ENCODE measurements around the gene SSTR3. TPM values are rescaled to one million over a fixed set of nuclear protein-coding genes. Genes with fewer than 3 reads are reported as not detected.

Gene SSTR3
- total RNA-seq, 1 experiment from 2014 or later = 0.21 TPM

DNA sequence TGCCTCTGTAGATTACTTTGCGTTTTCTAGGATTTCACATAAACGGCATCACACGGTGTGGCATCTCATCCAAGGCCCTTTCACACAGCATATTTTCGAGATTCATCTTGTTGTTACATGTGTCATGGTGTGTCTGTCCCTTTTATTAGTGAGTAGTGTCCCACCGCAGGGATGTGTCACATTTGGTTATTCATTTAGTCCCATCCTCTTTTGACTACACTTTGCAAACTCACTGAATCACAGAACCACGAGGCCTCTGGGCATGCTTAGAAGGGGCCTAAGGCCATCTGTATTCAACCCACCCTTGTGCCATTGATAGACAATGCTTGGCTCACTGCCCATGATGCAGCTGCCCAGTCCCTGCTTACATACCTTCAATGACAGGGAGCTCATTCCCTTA lies 36.0 kb upstream of the SSTR3 start:
- no peaks in the 10 kb centered on the region for H3K36me3 ChIP-seq (replicated peaks; ENCODE audit: control insufficient read depth, insufficient read depth, low read length)
- DNase-seq = no peak
- H3K4me3 ChIP-seq (ENCODE audit: insufficient read depth, low read depth, low read length) = no peak overlapping the region
- H3K27me3 ChIP-seq (ENCODE audit: control insufficient read depth, insufficient read depth, low read length) = no peaks in the 10 kb centered on the region

DNA sequence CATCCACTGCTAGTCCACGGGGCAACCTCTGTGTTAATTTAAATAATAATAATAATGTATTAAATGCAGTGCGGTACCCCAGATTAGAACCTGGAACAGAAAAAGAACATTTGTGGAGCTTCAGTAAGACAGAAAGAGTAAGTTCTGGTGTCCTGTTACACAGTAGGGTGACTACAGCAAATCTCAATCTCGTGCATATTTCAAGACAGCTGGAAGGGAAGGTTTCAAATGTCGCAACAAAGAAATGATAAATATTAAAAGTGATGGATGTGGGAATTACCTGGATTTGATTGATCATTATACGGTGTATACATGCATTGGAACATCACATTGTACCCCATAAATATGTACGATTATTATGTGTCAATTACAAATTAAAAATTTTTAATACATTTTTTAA lies 33.5 kb upstream of the SSTR3 start:
- Histone ChIP-seq H3K36me3 (replicated peaks; ENCODE audit: control insufficient read depth, insufficient read depth, low read length) (no peaks in the 10 kb centered on the region), H3K4me3 (ENCODE audit: insufficient read depth, low read depth, low read length) (no peak overlapping the region), H3K27me3 (ENCODE audit: control insufficient read depth, insufficient read depth, low read length) (no peaks in the 10 kb centered on the region)
- no peak for DNase-seq

DNA sequence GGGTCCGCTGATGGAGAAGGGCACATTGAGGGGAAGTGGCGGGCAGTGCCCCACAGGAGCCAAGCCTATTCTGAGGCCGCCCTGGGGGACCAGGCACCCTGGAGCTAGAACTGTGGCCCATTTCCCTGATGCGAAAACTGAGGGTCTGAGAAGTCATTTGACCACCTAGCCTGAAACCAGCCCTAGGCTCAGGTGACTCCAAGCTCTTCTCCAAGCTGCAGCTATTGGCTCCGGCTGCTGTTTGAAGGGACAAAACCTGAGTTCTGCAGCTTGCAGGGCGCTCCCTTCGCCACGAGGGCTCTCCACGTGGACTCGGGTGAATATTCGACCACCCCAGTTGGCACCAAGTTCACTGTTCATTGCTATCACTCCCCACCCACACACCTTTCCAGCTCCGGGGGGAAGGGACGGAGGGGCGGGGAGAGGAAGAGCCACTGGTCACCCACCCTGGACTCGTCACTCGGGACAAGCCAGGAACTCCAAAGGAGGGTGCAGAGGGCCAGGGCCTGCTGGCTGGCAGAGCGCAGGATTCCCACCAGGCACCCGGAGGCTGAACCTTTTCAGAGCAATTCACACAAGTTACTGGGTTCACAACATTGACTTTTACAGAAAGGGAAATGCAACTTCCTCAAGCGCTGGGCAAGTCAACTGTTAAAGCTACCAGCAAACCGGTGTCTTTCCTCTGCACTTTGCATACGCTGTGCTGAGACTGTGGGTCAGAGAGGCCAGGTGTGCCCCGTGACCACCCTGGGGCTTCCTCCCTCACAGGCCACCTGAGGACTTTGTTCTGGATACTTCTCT lies 32.8 kb upstream of the SSTR3 start:
- no peaks in the 10 kb centered on the region for H3K27me3 ChIP-seq (ENCODE audit: control insufficient read depth, insufficient read depth, low read length)
- peak; percentile 56 for DNase-seq
- no peak overlapping the region for H3K4me3 ChIP-seq (ENCODE audit: insufficient read depth, low read depth, low read length)
- H3K36me3 ChIP-seq (replicated peaks; ENCODE audit: control insufficient read depth, insufficient read depth, low read length) = no peaks in the 10 kb centered on the region

DNA sequence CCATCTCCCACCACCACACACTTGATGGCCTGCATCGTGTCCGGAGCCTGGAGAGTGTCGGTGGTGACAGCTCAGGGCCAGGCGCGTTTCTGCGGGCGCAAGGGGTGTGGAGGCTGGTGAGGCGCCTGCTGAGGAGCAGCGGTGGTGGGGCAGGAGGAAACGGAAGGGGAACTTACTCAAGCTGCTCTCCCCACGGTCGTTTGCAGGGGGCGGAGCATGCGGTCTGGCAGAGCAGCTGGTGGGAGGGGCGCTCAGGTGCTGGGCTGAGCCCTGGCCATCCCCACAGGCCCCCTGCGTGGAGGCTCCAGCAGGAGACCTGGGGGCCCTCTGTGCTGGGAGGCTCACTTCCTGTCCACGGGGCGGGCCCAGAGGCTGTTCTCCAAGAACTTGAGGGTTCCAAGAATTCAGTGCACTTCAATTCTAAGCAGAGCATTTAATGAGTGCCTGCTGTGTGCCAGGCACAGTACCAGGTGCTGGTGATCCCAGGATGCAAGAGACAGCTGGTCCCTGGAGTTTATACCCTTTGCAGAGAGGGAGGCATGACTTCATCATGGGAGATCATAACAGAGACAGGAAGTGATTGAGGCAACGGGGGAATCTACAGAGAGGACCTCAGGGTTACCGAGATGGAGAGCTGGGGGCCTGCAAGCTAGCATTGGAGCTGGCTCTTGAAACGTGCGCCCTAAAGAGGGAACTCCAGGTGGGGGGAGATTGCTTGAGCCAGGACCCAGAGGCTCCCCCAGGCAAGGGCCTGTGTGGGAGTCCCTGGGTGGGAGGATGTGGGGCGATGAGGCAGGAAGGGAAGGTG lies 32.0 kb upstream of the SSTR3 start, which contains the start of gene RAC2:
TSS of gene RAC2 (minus strand) at position 156 of the 808 bp plus-strand sequence. CDS start at position 35, 121 bp downstream.
- no peaks in the 10 kb centered on the region for H3K36me3 ChIP-seq (replicated peaks; ENCODE audit: control insufficient read depth, insufficient read depth, low read length)
- peak within 1 kb of the TSS; percentile 27 for H3K4me3 ChIP-seq (ENCODE audit: insufficient read depth, low read depth, low read length)
- H3K27me3 ChIP-seq (ENCODE audit: control insufficient read depth, insufficient read depth, low read length) = no peaks in the 10 kb centered on the region
- DNase-seq = peak; percentile 88

DNA sequence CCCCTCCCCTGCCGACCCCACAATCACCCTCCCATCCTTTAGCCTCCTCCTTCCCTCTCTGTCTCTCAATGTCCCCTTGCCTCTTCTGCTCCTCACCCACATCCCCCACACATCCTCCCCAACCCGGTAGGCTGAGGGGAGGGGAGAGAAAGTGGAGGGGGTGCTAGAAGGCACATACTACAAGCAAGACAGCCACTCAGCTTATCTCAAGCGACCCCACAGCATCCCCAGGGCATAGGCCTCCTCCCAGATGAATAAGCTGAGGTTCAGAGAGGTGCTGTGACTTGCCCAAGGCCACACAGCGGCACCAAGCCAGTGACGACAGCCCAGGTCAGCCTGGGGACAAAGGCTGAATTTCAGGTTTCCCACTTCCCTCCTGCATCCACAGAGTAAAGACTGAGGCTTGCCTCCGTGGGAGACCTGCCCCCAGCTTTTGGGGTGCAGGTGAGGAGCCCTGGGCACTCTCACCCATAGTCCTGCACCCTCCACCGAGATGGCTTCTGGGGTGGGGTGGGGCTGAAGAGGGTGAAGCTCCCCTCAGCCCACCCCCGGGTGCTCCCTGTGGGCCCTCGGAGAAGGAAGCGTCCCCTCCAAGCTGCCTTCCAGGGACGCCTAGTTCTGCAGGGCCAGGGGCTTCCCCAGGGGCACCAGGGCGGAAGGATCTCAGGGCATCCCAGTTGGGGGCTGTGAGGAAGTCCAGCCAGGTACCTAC lies 31.3 kb upstream of the SSTR3 start:
- DNase-seq = no peak
- H3K36me3 ChIP-seq (replicated peaks; ENCODE audit: control insufficient read depth, insufficient read depth, low read length) = no peaks in the 10 kb centered on the region
- H3K27me3 ChIP-seq (ENCODE audit: control insufficient read depth, insufficient read depth, low read length) = no peaks in the 10 kb centered on the region
- H3K4me3 ChIP-seq (ENCODE audit: insufficient read depth, low read depth, low read length) = peak overlapping the region; percentile 27

DNA sequence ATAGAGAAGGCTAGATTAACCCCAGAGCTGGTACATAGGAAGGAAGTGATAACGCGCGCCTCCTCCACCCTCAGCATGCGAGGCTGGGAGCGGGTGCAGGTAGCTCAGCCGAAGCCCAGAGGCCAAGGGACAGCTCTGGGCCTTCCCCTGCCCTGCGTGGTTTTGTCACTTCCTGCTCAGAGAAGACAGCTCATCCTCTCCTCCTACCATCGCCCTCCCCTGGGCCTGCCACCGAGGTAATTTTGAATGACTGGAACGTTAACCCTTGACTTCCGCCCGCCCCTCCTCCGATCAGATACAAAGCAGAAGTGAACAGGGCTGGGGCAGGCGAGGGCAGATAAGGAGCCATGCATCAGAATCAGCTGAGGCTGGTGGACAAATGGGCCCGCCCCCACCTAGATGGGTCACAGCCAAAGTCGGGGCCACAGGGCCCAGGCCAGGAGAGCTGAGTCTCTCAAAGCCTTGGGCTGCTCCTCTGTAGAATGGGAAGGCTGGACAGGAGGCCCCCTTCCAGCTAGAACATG lies 30.2 kb upstream of the SSTR3 start:
- Histone ChIP-seq H3K4me3 (ENCODE audit: insufficient read depth, low read depth, low read length) (no peak overlapping the region), H3K27me3 (ENCODE audit: control insufficient read depth, insufficient read depth, low read length) (no peaks in the 10 kb centered on the region), H3K36me3 (replicated peaks; ENCODE audit: control insufficient read depth, insufficient read depth, low read length) (no peaks in the 10 kb centered on the region)
- DNase-seq = peak; percentile 57

DNA sequence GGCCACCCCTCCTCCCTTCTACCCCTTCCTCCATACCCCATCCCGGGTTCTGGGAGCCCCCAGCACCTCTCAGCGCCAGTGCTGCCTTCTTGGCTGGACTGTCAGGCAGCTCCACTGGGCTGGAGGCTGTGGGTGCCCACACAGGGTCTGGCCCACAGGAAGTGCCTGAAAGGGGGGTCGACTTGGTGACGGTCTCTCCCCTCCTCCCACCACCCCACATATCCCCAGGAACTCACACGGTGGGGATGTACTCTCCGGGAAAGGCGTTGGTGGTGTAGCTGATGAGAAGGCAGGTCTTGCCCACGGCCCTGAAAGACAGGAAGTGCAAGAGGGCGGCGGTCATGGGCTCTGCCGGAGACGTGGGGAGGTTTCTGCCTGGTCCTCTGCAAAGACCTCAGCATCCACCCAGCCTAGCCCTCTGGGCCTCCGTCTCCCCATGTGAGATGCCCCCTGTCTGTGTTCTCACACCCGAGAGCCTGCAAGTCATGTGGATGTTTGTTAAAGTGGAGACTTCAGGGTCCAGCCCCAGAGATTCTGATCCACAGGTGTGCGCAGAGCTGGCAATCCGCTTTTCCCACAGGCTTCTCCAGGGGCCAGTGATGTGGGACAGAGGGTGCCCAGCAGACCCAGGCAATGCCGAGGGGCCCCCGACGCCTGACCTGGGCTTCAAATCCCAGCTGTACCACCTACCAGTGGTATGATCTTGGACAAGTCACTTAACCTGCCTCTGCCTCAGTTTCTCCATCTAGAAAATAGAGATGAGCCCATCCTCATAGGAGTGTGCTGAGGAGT lies 29.3 kb upstream of the SSTR3 start:
- Histone ChIP-seq H3K27me3 (ENCODE audit: control insufficient read depth, insufficient read depth, low read length) (no peaks in the 10 kb centered on the region), H3K4me3 (ENCODE audit: insufficient read depth, low read depth, low read length) (no peak overlapping the region), H3K36me3 (replicated peaks; ENCODE audit: control insufficient read depth, insufficient read depth, low read length) (no peaks in the 10 kb centered on the region)
- DNase-seq = peak; percentile 46

DNA sequence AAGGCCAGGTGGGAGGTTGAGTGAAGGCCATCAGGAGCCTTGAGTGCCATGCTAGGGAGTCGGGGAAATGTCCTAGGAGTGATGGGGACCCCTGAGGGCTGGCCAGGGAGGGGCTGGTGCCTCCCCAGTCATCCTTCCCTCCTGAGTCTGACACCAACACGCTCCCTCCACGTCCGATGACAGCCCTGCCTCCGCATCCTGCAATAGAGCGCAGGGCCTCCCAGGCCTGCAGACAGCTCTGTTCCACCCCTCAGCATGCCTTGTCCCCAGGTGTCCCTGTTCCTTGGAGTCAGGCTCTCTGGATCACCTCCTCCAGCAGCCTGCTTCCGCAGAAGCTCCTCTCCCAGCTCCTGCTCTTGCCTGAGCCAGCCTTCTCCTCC lies 28.7 kb upstream of the SSTR3 start:
- Histone ChIP-seq H3K4me3 (ENCODE audit: insufficient read depth, low read depth, low read length) (no peak overlapping the region), H3K27me3 (ENCODE audit: control insufficient read depth, insufficient read depth, low read length) (no peaks in the 10 kb centered on the region), H3K36me3 (replicated peaks; ENCODE audit: control insufficient read depth, insufficient read depth, low read length) (no peaks in the 10 kb centered on the region)
- DNase-seq = no peak

DNA sequence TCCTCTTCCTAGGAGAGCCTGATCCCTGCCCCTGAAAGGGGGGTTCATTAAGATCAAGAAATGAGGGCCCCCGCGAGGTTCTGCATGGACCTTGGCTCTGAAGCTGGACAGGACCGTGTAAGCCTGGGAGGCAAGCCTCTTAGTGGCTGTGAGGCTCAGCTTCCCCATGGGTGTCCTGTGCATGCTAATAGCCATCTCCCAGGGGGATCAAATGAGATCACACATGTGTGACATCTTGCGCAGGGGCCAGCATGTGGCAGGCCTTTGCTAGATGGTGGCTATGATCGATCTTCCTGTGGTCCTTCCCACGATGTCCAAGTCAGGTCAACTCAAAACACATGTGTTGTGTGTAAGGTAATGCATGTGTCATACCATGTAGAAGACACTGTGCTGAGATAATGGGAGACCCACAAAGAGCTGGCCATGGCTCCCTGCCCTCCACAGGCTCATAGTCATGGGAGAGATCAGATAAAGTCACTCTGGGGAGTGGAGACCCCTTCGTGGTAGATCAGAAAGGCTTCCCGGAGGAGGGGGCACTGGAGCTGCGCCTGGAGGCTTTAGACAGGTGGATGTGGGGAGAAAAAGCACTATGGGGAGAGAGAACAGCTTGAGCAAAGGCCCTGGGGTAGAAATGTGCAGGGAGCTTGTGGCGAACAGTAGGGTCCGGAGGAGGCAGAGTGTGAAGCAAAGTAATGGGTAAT lies 28.1 kb upstream of the SSTR3 start:
- Histone ChIP-seq H3K27me3 (ENCODE audit: control insufficient read depth, insufficient read depth, low read length) (no peaks in the 10 kb centered on the region), H3K4me3 (ENCODE audit: insufficient read depth, low read depth, low read length) (no peak overlapping the region), H3K36me3 (replicated peaks; ENCODE audit: control insufficient read depth, insufficient read depth, low read length) (no peaks in the 10 kb centered on the region)
- DNase-seq = peak; percentile 20

DNA sequence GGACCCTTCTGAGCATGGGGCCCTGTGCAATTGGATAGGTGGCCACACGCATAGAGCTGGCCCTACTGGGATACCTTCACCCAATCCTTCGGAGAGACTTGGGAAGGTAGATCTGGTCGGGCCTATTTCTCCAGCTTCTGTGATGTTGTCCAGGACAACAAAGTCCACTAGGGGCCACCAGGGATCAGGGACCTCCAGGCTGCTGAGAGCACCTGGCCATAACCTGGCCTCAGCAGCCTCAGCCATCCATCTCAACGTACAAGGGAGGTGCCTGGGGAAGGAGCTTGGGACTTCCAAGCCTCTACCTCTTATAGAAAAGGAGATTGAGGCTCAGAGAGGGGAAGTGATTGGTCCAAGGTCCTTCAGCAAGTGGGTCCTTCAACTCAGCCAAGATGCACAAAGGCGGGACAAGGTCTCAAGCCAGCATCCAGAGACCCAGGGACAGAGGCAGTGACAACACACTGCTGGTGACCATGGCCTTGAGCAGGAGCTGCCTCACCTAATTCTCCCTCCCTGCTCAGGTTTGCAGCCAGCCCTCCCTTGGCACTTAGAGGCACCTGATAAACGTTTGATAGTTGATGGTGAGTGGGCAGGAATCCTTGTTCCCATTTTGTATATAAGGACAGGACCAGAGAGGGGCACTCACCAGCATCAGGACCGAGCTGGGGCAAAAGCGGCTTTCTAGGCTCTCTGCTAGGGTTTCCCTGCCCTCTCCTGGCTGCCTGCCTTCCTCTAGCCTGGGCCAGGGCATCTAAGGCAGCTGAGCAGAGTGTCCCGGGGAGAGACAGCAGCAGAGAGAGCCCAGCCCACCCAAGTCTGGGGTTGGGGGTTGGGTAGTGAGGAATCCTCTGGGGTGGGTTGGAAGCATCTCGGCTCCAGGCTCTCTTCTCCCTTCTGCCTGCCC lies 27.3 kb upstream of the SSTR3 start:
- H3K4me3 ChIP-seq (ENCODE audit: insufficient read depth, low read depth, low read length) = no peak overlapping the region
- no peaks in the 10 kb centered on the region for H3K27me3 ChIP-seq (ENCODE audit: control insufficient read depth, insufficient read depth, low read length)
- DNase-seq = peak; percentile 29
- no peaks in the 10 kb centered on the region for H3K36me3 ChIP-seq (replicated peaks; ENCODE audit: control insufficient read depth, insufficient read depth, low read length)

DNA sequence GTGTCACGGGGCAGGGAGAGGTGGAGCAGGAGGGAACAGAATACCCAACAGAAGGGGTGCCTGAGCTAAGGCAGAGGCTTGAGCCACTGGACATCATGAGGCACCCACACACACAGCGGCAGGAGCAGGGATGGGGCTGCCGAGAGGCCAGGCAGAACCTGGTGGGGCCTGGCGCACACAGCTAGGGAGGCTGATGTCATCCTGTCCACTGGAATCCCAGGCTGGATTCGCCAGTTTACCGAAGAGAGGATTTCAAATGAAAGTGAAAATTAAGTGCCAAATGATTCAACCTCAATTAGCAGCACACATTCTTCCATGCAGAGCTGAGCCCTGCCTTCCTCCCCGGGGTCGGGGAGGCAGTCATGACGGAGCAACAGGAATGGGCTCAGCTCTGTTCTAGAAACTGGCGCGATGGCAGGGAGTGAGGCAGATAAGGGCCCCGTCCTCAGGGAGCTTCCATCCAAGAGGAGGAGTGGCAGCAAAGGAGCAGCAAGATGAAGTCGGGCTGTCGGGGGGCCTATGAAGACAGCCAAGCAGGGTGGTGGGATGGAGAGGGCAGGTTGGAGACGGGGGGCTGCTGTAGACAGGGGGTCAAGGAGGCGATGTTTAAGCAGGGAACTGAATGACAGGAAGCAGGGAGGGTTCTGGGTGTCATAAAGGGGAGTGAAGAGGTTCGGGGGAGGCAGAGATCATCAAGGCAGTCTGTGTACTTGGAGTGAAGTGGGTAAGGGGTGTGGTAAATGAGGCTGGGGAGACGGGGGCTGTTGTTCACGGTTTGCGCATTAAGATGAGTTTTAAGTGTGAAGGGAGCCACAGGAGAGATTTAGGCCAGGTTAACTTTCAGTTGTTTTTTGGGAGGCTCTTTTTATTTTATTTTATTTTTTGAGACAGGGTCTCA lies 25.3 kb upstream of the SSTR3 start:
- peak; percentile 63 for DNase-seq
- no peak overlapping the region for H3K4me3 ChIP-seq (ENCODE audit: insufficient read depth, low read depth, low read length)
- no peaks in the 10 kb centered on the region for H3K36me3 ChIP-seq (replicated peaks; ENCODE audit: control insufficient read depth, insufficient read depth, low read length)

More for the DNA sequence above, 25.3 kb upstream of the SSTR3 start:
- no peaks in the 10 kb centered on the region for H3K27me3 ChIP-seq (ENCODE audit: control insufficient read depth, insufficient read depth, low read length)
